Astrocyte of the spinal cord (primary cell): Measurements from ENCODE around the gene CDH5.

ENCODE experiments used
- DNase-seq: peaks from one replicate; pipeline ENCODE4 v3.0.0; 2011; ENCODE audit warnings: low read depth, low spot score
- H3K4me3 ChIP-seq: 2 replicates; pipeline ENCODE4 v1.5.1; 2011; ENCODE audit warnings: low read depth, mild to moderate bottlenecking, low read length, moderate library complexity
- CTCF ChIP-seq: IDR thresholded peaks from 2 replicates; pipeline ENCODE4 v1.5.1; 2012; ENCODE audit warnings: low read depth, mild to moderate bottlenecking, low read length, inconsistent platforms
- in situ Hi-C: cut with HindIII; loops from 2 replicates; pipeline ENCODE4 v1.10.0; 2017; ENCODE audit warnings: low sequenced_read_pairs

Gene CDH5

GRCh38 chr16:66383551-66383950, 17.1 kb downstream of the CDH5 start:
- TF ChIP-seq CTCF, result no peak
- in situ Hi-C loops, result no loop called here

GRCh38 chr16:66385415-66385814, 18.9 kb downstream of the CDH5 start:
- DNase-seq, result no peak
- H3K4me3 ChIP-seq, result no peak overlapping the region
- in situ Hi-C loops, result no loop called here
- TF ChIP-seq CTCF, result no peak

More at GRCh38 chr16:66383551-66383950, 17.1 kb downstream of the CDH5 start:
- no peak overlapping the region for H3K4me3 ChIP-seq
- DNase-seq, result no peak

GRCh38 chr16:66386629-66387622, 20.4 kb downstream of the CDH5 start:
- in situ Hi-C loops, result no loop called here
- TF ChIP-seq CTCF, result no peak
- no peak for DNase-seq
- H3K4me3 ChIP-seq, result no peak overlapping the region

- no peak overlapping the region for H3K4me3 ChIP-seq
- in situ Hi-C loops, result no loop called here
- no peak for DNase-seq
- TF ChIP-seq CTCF, result no peak
Measured at GRCh38 chr16:66387817-66388332, 21.4 kb downstream of the CDH5 start.

GRCh38 chr16:66388350-66389139, 22.1 kb downstream of the CDH5 start:
- no peak overlapping the region for H3K4me3 ChIP-seq
- TF ChIP-seq CTCF, result no peak
- in situ Hi-C loops, result no loop called here

More at GRCh38 chr16:66388350-66389139, 22.1 kb downstream of the CDH5 start:
- no peak for DNase-seq
